HG02852 (cell line): ENCODE measurements around the gene GABRB1.
"Not testable (repeated sequence)": the region's sequence is repeated elsewhere in the genome, so short reads cannot be mapped to it uniquely, and the experiment has no call there.

ENCODE experiments used
- ATAC-seq: cut with Tn5 transposase; IDR thresholded peaks from one replicate; pipeline ENCODE4 v1.9.1; 2021; ENCODE audit warnings: mild to moderate bottlenecking, moderate library complexity; ENCODE audit not compliant: unreplicated experiment

The GABRB1 gene

GRCh38 chr4:47378021-47378530 lies 346.7 kb downstream of the GABRB1 start:
- not testable (repeated sequence) for ATAC-seq

GRCh38 chr4:47381172-47381571 lies 349.8 kb downstream of the GABRB1 start:
- no peak for ATAC-seq

- ATAC-seq = no peak
Observed at GRCh38 chr4:47382846-47383360, 351.5 kb downstream of the GABRB1 start.

- ATAC-seq = no peak
Observed at GRCh38 chr4:47383829-47384427, 352.6 kb downstream of the GABRB1 start.

GRCh38 chr4:47386146-47386545 lies 354.8 kb downstream of the GABRB1 start:
- ATAC-seq = no peak

- ATAC-seq = no peak
Observed at GRCh38 chr4:47386561-47387235, 355.3 kb downstream of the GABRB1 start.

- ATAC-seq = no peak
Observed at GRCh38 chr4:47390428-47391125, 359.2 kb downstream of the GABRB1 start.

GRCh38 chr4:47391256-47391655 lies 359.9 kb downstream of the GABRB1 start:
- ATAC-seq = peak; percentile 88

GRCh38 chr4:47406408-47406807 lies 375.0 kb downstream of the GABRB1 start:
- ATAC-seq = no peak

GRCh38 chr4:47410271-47410670 lies 378.9 kb downstream of the GABRB1 start:
- ATAC-seq = no peak

GRCh38 chr4:47413521-47413920 lies 382.2 kb downstream of the GABRB1 start:
- no peak for ATAC-seq

GRCh38 chr4:47415719-47416118 lies 384.4 kb downstream of the GABRB1 start:
- peak; percentile 76 for ATAC-seq

GRCh38 chr4:47418147-47418546 lies 386.8 kb downstream of the GABRB1 start:
- ATAC-seq = no peak

- ATAC-seq = no peak
Observed at GRCh38 chr4:47419296-47419695, 387.9 kb downstream of the GABRB1 start.

GRCh38 chr4:47425628-47426027 lies 394.3 kb downstream of the GABRB1 start:
- ATAC-seq = no peak

- ATAC-seq = no peak
Observed at GRCh38 chr4:47427935-47428334, 396.6 kb downstream of the GABRB1 start.

- no peak for ATAC-seq
Observed at GRCh38 chr4:47432749-47433148, 401.4 kb downstream of the GABRB1 start.

- no peak for ATAC-seq
Observed at GRCh38 chr4:47434931-47435330, 403.6 kb downstream of the GABRB1 start.

GRCh38 chr4:47442980-47443379 lies 411.6 kb downstream of the GABRB1 start:
- ATAC-seq = peak; percentile 90

- no peak for ATAC-seq
Observed at GRCh38 chr4:47444031-47444430, 412.7 kb downstream of the GABRB1 start.

GRCh38 chr4:47451657-47452056 lies 420.3 kb downstream of the GABRB1 start:
- ATAC-seq = no peak

GRCh38 chr4:47462799-47463234 lies 431.4 kb downstream of the GABRB1 start:
- peak; percentile 30 for ATAC-seq
